ENCODE data around the gene ZNF8.
"Not testable (repeated sequence)": the region's sequence is repeated elsewhere in the genome, so short reads cannot be mapped to it uniquely, and the experiment has no call there.

Gene ZNF8

GRCh38 chr19:58338336-58338735 lies 59.6 kb downstream of the ZNF8 start:
- no peak for DNase-seq

- no peak for DNase-seq
Measured at GRCh38 chr19:58338825-58339558, 60.2 kb downstream of the ZNF8 start.

- DNase-seq, result no peak
Measured at GRCh38 chr19:58345558-58345957, 66.8 kb downstream of the ZNF8 start.

- peak; percentile 55 to 80 for DNase-seq
Measured at GRCh38 chr19:58346961-58347929, 68.5 kb downstream of the ZNF8 start.

- not testable (repeated sequence) for DNase-seq
Measured at GRCh38 chr19:58348080-58348479, 69.3 kb downstream of the ZNF8 start.

GRCh38 chr19:58349590-58349989 lies 70.8 kb downstream of the ZNF8 start:
- no peak for DNase-seq

- DNase-seq, result no peak
Measured at GRCh38 chr19:58350001-58350861, 71.5 kb downstream of the ZNF8 start.

- no peak for DNase-seq
Measured at GRCh38 chr19:58350871-58351557, 72.3 kb downstream of the ZNF8 start.

GRCh38 chr19:58351558-58351878 lies 72.8 kb downstream of the ZNF8 start:
- DNase-seq, result no peak

- no peak for DNase-seq
Measured at GRCh38 chr19:58351990-58352755, 73.4 kb downstream of the ZNF8 start.
